A549 (cell line): Measurements from ENCODE around the gene KCNQ1.

Source experiments
- CTCF ChIP-seq: fragments of >200 bp; sonication (Bioruptor Twin); formaldehyde crosslinking; IDR thresholded peaks from 3 replicates; pipeline ENCODE4 v1.5.1; 2016
- MYC ChIP-seq: IDR thresholded peaks from 2 replicates; pipeline ENCODE4 v1.6.1; 2012; ENCODE audit warnings: mild to moderate bottlenecking, inconsistent platforms, low read length, improper control_type of control experiment, borderline replicate concordance
- NFE2L2 ChIP-seq: fragments of 150-350 bp; conservative IDR thresholded peaks from 2 replicates; pipeline ENCODE4 v1.6.1; 2014; ENCODE audit warnings: low read length

GRCh38 chr11:2844996-2845395 lies 400.2 kb downstream of the KCNQ1 start:
- TF ChIP-seq NFE2L2 = no peak
- no peak for TF ChIP-seq CTCF
- no peak for TF ChIP-seq MYC
